Heart left ventricle (tissue), 16 donors: ENCODE data around the gene CDK6. TPM values are rescaled to one million over a fixed set of nuclear protein-coding genes. Genes with fewer than 3 reads are reported as not detected.

Source experiments
- ATAC-seq, 4 donors: fragments of 200-7000 bp; cut with Tn5 transposase; one replicate each; pipeline ENCODE4 v1.9.1; 2020 to 2022; ENCODE audit warnings: moderate library complexity in 4 of 4, mild to moderate bottlenecking in 3 of 4, moderate number of reproducible peaks in 1 of 4
- DNase-seq, 5 donors: peaks; one replicate each; pipeline ENCODE4 v3.0.0-alpha.2; 2020
- H3K27ac ChIP-seq, 12 donors: fragments of 200-600 bp; sonication (generic) in 4 of 12; one replicate each; pipeline versions ENCODE4 v1.5.0 to v1.8.0; 2016 to 2022; ENCODE audit warnings: mild to moderate bottlenecking in 2 of 12
- H3K27me3 ChIP-seq, 9 donors: fragments of 200-600 bp; sonication (generic) in 2 of 9; one replicate each; pipeline versions ENCODE4 v1.5.1 to v1.8.0; 2016 to 2022; ENCODE audit warnings: mild to moderate bottlenecking in 3 of 9
- H3K36me3 ChIP-seq, 9 donors: fragments of 200-600 bp; sonication (generic) in 2 of 9; one replicate each; pipeline versions ENCODE4 v1.5.0 to v1.8.0; 2018 to 2022; ENCODE audit warnings: mild to moderate bottlenecking in 2 of 9
- H3K4me1 ChIP-seq, 12 donors: fragments of 200-600 bp; sonication (generic) in 4 of 12; one replicate each; pipeline versions ENCODE4 v1.5.0 to v1.8.0; 2016 to 2022; ENCODE audit warnings: mild to moderate bottlenecking in 3 of 12
- H3K4me3 ChIP-seq, 12 donors: fragments of 200-600 bp; sonication (generic) in 4 of 12; one replicate each; pipeline versions ENCODE4 v1.5.0 to v1.8.0; 2017 to 2022; ENCODE audit warnings: mild to moderate bottlenecking in 9 of 12, moderate library complexity in 4 of 12
- H3K9me3 ChIP-seq, 12 donors: fragments of 200-600 bp; sonication (generic) in 4 of 12; one replicate each; pipeline versions ENCODE4 v1.5.0 to v1.8.0; 2016 to 2022; ENCODE audit warnings: mild to moderate bottlenecking in 1 of 12
- CTCF ChIP-seq, 12 donors: fragments of 200-600 bp; sonication (generic) in 4 of 12; IDR thresholded peaks; one replicate each; pipeline versions ENCODE4 v1.5.0 to v1.8.0; 2018 to 2022; ENCODE audit warnings: antibody characterized with exemption in 12 of 12, mild to moderate bottlenecking in 5 of 12
- POLR2A ChIP-seq, 2 donors: fragments of 450-650 bp; IDR thresholded peaks; one replicate each; pipeline ENCODE4 v1.6.1; 2017; ENCODE audit warnings: antibody characterized with exemption in 2 of 2, mild to moderate bottlenecking in 2 of 2, moderate library complexity in 2 of 2
- WGBS, 4 donors: extraction: QIAGEN DNeasy Blood & Tissue Kit in 2 of 4; methylation state at CpG; one replicate each; pipeline versions ENCODE4 v1.1.5 to v1.1.7; 2013 to 2018; 5-methylcytosine and 5-hydroxymethylcytosine counted together
- intact Hi-C, 10 donors: fragments of 100-400 bp; cut with DNase I; formaldehyde crosslinking; loops; one replicate each; pipeline versions ENCODE4 v1.11.1 to v1.14.2; 2022
- polyA plus RNA-seq, 2 donors: library from polyadenylated mRNA; stranded (reverse); fragments of 200-250 nt; gene quantifications; one replicate each; pipeline ENCODE4 v1.2.3, GENCODE V29; 2013
- total RNA-seq, 9 donors: library from RNA; depleted of rRNA in 2 of 9; stranded (reverse); fragments of >200 nt in 2 of 9; fragmentation: NEBNext Ultra II Directional in 3 of 9; extraction: Animal tissue kit (Norgen Biotek cat#: 25700) in 3 of 9; gene quantifications; one replicate each; pipeline versions ENCODE4 v1.1.0 to v1.2.4, GENCODE V29; 2016 to 2023
- donor health status: ischemic (EF 13 %, LVEDD 7.1; RV severe dilation, severe dysfunction).
- donor health status: healthy with polysubstance abuse.
- donor health status: DM: no; HTN: yes; CAD: no.
- donor health status: DM: no; HTN: no; CAD: no.
- donor health status: ischemic (EF 25% LVEDD 6.9; RV normal size, moderate dysfunction).
- donor health status: ischemic (EF 25% LVEDD 5.7; RV mildly dilated, moderate dysfunction).
- donor health status: healthy.
- donor health status: DM: yes; HTN: yes; CAD: no.
- donor health status: ischemic (EF 35%, LVEDD 5.7; RV mildly dilated, moderate dysfunction).
- donor health status: nonischemic (EF 11% LVEDD 7.7; RV severe dilation, severe dysfunction).
- donor health status: DM: yes; HTN: yes; CAD: no.
- donor health status: PGD.
- donor health status: ischemic (EF 29% LVEDD 5.4; RV normal size, mild dysfunction).
- donor health status: nonischemic (EF 23%, LVEDD 6.1; RV moderate dilation, normal function).

Gene CDK6
- total and polyA plus RNA-seq, 11 donors = 2.2 to 40.5 (median 18.7) TPM

- intact Hi-C loops = loop anchor here in 3 of 10 donors (5.0 to 10.0 kb wide), 2 partner anchors 62 to 359 kb away; no protein-coding TSS in a partner anchor
- peaks cover 0 to 8% (median 0%) of the 10 kb centered on the region in 12 donors for H3K9me3 ChIP-seq
- no peak overlapping the region for H3K4me3 ChIP-seq
- H3K4me1 ChIP-seq = peaks cover 0 to 38% (median 9%) of the 10 kb centered on the region in 12 donors
- no peaks in the 10 kb centered on the region for H3K27me3 ChIP-seq
- no peak for ATAC-seq
- no peak for TF ChIP-seq POLR2A (IDR thresholded peaks at IDR 0.05)
- TF ChIP-seq CTCF (IDR thresholded peaks at IDR 0.05) = no peak
- H3K27ac ChIP-seq = no peak overlapping the region
- peaks cover 0 to 5% (median 0%) of the 10 kb centered on the region in 9 donors for H3K36me3 ChIP-seq
- DNase-seq = no peak
Observed at GRCh38 chr7:92625617-92626016, 210.8 kb downstream of the CDK6 start.

GRCh38 chr7:92624298-92624996, 211.9 kb downstream of the CDK6 start:
- no peak for ATAC-seq
- Histone ChIP-seq H3K36me3 (peaks cover 0 to 5% (median 0%) of the 10 kb centered on the region in 9 donors), H3K9me3 (peaks cover 0 to 5% (median 0%) of the 10 kb centered on the region in 12 donors), H3K4me1 (peaks cover 0 to 36% (median 8%) of the 10 kb centered on the region in 12 donors), H3K27me3 (no peaks in the 10 kb centered on the region), H3K4me3 (no peak overlapping the region), H3K27ac (no peak overlapping the region)
- intact Hi-C loops = loop anchor here (5.0 to 10.0 kb wide), 9 partner anchors 68 to 603 kb away; partner anchors contain the start of genes CDK6 (in 2 of the 10) and HEPACAM2 (in 1 of the 10)
- TF ChIP-seq CTCF (IDR thresholded peaks at IDR 0.05) (no peak), POLR2A (IDR thresholded peaks at IDR 0.05) (no peak)
- WGBS, 4 donors = 97 to 100% (median 99%) methylated on average over 2 of the region's 2 CpGs
- DNase-seq = no peak

- no peak for DNase-seq
Observed at GRCh38 chr7:92623544-92623943, 212.8 kb downstream of the CDK6 start.

More at GRCh38 chr7:92623544-92623943, 212.8 kb downstream of the CDK6 start:
- intact Hi-C loops = loop anchor here (2.0 to 10.0 kb wide), 10 partner anchors 69 to 604 kb away; partner anchors contain the start of genes CDK6 (in 2 of the 10) and HEPACAM2 (in 1 of the 10)
- no peaks in the 10 kb centered on the region for H3K27me3 ChIP-seq
- no peak overlapping the region for H3K4me3 ChIP-seq
- H3K27ac ChIP-seq = peak overlapping the region in 1 of 12 donors; percentile 16
- WGBS, 4 donors = 86 to 98% (median 90%) methylated on average over 1 of the region's 1 CpG
- peaks cover 0 to 5% (median 0%) of the 10 kb centered on the region in 9 donors for H3K36me3 ChIP-seq
- TF ChIP-seq POLR2A (IDR thresholded peaks at IDR 0.05) (no peak), CTCF (IDR thresholded peaks at IDR 0.05) (no peak)
- no peak for ATAC-seq
- peaks cover 0 to 36% (median 8%) of the 10 kb centered on the region in 12 donors for H3K4me1 ChIP-seq
- H3K9me3 ChIP-seq = peaks cover 0 to 5% (median 0%) of the 10 kb centered on the region in 12 donors
